ENCODE data around the gene B9D2.

GRCh38 chr19:41319500-41320184 lies 44.3 kb downstream of the B9D2 start:
- TF ChIP-seq, protein P1, sequence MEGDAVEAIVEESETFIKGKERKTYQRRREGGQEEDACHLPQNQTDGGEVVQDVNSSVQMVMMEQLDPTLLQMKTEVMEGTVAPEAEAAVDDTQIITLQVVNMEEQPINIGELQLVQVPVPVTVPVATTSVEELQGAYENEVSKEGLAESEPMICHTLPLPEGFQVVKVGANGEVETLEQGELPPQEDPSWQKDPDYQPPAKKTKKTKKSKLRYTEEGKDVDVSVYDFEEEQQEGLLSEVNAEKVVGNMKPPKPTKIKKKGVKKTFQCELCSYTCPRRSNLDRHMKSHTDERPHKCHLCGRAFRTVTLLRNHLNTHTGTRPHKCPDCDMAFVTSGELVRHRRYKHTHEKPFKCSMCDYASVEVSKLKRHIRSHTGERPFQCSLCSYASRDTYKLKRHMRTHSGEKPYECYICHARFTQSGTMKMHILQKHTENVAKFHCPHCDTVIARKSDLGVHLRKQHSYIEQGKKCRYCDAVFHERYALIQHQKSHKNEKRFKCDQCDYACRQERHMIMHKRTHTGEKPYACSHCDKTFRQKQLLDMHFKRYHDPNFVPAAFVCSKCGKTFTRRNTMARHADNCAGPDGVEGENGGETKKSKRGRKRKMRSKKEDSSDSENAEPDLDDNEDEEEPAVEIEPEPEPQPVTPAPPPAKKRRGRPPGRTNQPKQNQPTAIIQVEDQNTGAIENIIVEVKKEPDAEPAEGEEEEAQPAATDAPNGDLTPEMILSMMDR (conservative IDR thresholded peaks at IDR 0.05; ENCODE audit: low read depth, low read length), result no peak
- TF ChIP-seq EZH2phosphoT487 (IDR thresholded peaks at IDR 0.05; ENCODE audit: borderline replicate concordance, low read length) (no peak), EZH2 (IDR thresholded peaks at IDR 0.05; ENCODE audit: low read length, unreplicated experiment) (no peak)

Measured in PC-3 (cell line).